Activated T-helper 17 cell treated with anti-CD3 and anti-CD28 coated beads, Interleukin-2, amount 50 U/mL, for 72 hours (primary cell): ENCODE data around the gene OR2B2. TPM values are rescaled to one million over a fixed set of nuclear protein-coding genes. Genes with fewer than 3 reads are reported as not detected.
"Not testable (repeated sequence)": the region's sequence is repeated elsewhere in the genome, so short reads cannot be mapped to it uniquely, and the experiment has no call there.

Source experiments
- ATAC-seq: fragments of 150-1000 bp; cut with Tn5 transposase; replicated peaks from 2 replicates; pipeline ENCODE4 v1.10.0; 2021; ENCODE audit warnings: mild to moderate bottlenecking, moderate library complexity
- H3K27ac Mint-ChIP-seq: one replicate; pipeline ENCODE4 v1.8.0; 2022; ENCODE audit warnings: mixed read lengths
- H3K27me3 Mint-ChIP-seq: one replicate; pipeline ENCODE4 v1.8.0; 2022; ENCODE audit warnings: mixed read lengths
- H3K36me3 Mint-ChIP-seq: one replicate; pipeline ENCODE4 v1.8.0; 2022; ENCODE audit warnings: low read depth, mild to moderate bottlenecking, mixed read lengths
- H3K4me1 Mint-ChIP-seq: one replicate; pipeline ENCODE4 v1.8.0; 2022; ENCODE audit warnings: mixed read lengths
- H3K4me3 Mint-ChIP-seq: one replicate; pipeline ENCODE4 v1.8.0; 2022; ENCODE audit warnings: mild to moderate bottlenecking, mixed read lengths
- H3K9me3 Mint-ChIP-seq: one replicate; pipeline ENCODE4 v1.8.0; 2022; ENCODE audit warnings: mixed read lengths
- total RNA-seq, 2 donors: library from RNA; stranded (reverse); gene quantifications; one replicate each; pipeline ENCODE4 v1.2.3, GENCODE V29; 2022

The OR2B2 gene
- total RNA-seq, 2 donors from 2014 or later = not detected

- not testable (repeated sequence) for H3K9me3 Mint-ChIP-seq, ATAC-seq, H3K27me3 Mint-ChIP-seq, H3K4me3 Mint-ChIP-seq
- H3K36me3 Mint-ChIP-seq = peaks cover 17% of the 10 kb centered on the region
- peak overlapping the region; percentile 77 for H3K27ac Mint-ChIP-seq
- peaks cover 13% of the 10 kb centered on the region for H3K4me1 Mint-ChIP-seq
Measured at GRCh38 chr6:27900197-27900596, 12.0 kb downstream of the OR2B2 start.

- ATAC-seq = no peak
- Mint-ChIP-seq H3K9me3 (no peaks in the 10 kb centered on the region), H3K27me3 (peaks cover 3% of the 10 kb centered on the region), H3K27ac (no peak overlapping the region), H3K36me3 (peaks cover 17% of the 10 kb centered on the region), H3K4me1 (peaks cover 13% of the 10 kb centered on the region), H3K4me3 (no peak overlapping the region)
Measured at GRCh38 chr6:27899543-27899942, 12.7 kb downstream of the OR2B2 start.

GRCh38 chr6:27897580-27898206, 14.5 kb downstream of the OR2B2 start:
- Mint-ChIP-seq H3K4me1 (peaks cover 11% of the 10 kb centered on the region), H3K4me3 (no peak overlapping the region), H3K27ac (peak overlapping the region; percentile 33), H3K27me3 (no peaks in the 10 kb centered on the region), H3K9me3 (no peaks in the 10 kb centered on the region), H3K36me3 (peaks cover 22% of the 10 kb centered on the region)
- no peak for ATAC-seq

GRCh38 chr6:27896398-27896796, 15.8 kb downstream of the OR2B2 start:
- Mint-ChIP-seq H3K27ac (no peak overlapping the region), H3K4me3 (no peak overlapping the region), H3K27me3 (no peaks in the 10 kb centered on the region), H3K9me3 (no peaks in the 10 kb centered on the region), H3K4me1 (peaks cover 5% of the 10 kb centered on the region), H3K36me3 (peaks cover 13% of the 10 kb centered on the region)
- ATAC-seq = no peak

- Mint-ChIP-seq H3K4me3 (no peak overlapping the region), H3K27ac (no peak overlapping the region), H3K9me3 (no peaks in the 10 kb centered on the region), H3K4me1 (peaks cover 5% of the 10 kb centered on the region), H3K27me3 (no peaks in the 10 kb centered on the region), H3K36me3 (peaks cover 13% of the 10 kb centered on the region)
- peak; percentile 25 for ATAC-seq
Measured at GRCh38 chr6:27894839-27895762, 17.1 kb downstream of the OR2B2 start.

DNA sequence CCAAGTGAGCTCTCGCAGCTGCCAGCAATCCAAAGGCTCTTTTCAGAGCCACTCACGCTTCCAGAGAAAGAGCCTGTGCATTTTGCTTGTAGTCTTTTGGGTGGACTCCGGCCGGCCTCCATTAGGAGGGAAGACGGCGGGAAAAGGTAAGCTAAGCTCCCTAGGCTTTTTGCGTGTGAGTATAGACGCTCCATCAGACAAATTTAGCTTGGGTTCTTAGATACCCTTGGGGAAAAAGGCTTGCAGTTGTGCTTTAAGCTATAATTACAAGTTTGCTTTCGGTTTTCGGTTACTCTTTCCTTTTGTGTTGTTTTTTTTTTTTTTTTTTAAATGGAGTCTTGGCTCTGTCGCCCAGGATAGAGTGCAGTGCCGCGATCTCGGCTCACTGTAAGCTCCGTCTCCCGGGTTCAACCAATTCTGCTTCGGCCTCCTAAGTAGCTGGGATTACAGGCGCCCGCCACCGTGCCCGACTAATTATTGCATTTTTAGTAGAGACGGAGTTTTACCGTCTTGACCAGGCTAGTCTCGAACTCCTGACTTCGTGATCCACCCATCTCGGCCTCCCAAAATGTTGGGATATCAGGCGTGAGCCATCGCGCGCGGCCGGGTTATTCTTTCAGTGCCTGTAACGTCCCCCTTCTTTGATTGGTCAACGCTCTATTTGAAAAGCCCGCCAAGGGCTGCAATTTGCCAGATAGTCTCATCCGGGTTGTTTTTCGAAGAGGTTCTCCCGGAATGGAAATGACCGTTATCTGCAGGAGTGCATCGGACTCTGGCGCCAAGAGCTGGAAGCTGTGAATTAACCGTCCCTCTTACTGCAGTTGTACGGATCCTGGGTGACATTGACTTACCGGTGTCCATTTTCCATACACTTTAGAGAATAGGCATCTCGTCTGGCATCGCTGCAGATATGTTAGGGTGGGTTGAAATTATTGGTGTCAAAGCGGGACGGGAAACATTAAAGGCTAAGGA, 18.1 kb downstream of the OR2B2 start:
- peaks cover 13% of the 10 kb centered on the region for H3K36me3 Mint-ChIP-seq
- H3K4me1 Mint-ChIP-seq = peaks cover 5% of the 10 kb centered on the region
- H3K9me3 Mint-ChIP-seq = no peaks in the 10 kb centered on the region
- no peak overlapping the region for H3K27ac Mint-ChIP-seq
- no peaks in the 10 kb centered on the region for H3K27me3 Mint-ChIP-seq
- ATAC-seq = peak; percentile 28
- H3K4me3 Mint-ChIP-seq = no peak overlapping the region

GRCh38 chr6:27893059-27893835, 18.9 kb downstream of the OR2B2 start:
- H3K27ac Mint-ChIP-seq = no peak overlapping the region
- H3K36me3 Mint-ChIP-seq = peaks cover 13% of the 10 kb centered on the region
- no peak overlapping the region for H3K4me3 Mint-ChIP-seq
- H3K27me3 Mint-ChIP-seq = no peaks in the 10 kb centered on the region
- no peaks in the 10 kb centered on the region for H3K9me3 Mint-ChIP-seq
- peak; percentile 70 for ATAC-seq
- H3K4me1 Mint-ChIP-seq = peaks cover 5% of the 10 kb centered on the region

DNA sequence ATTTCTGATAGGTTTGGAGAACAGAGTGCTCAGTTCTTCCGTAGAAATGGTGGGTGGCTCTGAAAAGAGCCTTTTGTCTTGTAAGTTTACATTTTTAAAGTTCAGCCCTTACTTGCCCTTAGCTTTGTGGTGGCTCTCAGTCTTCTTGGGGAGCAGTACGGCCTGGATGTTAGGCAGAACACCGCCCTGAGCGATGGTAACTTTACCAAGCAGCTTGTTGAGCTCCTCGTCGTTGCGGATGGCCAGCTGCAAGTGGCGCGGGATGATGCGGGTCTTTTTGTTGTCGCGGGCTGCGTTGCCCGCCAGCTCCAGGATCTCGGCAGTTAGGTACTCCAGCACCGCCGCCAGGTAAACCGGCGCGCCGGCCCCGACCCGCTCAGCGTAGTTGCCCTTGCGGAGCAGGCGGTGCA, 19.5 kb downstream of the OR2B2 start:
- no peak for ATAC-seq
- H3K9me3 Mint-ChIP-seq = no peaks in the 10 kb centered on the region
- no peak overlapping the region for H3K27ac Mint-ChIP-seq
- no peaks in the 10 kb centered on the region for H3K27me3 Mint-ChIP-seq
- peaks cover 5% of the 10 kb centered on the region for H3K4me1 Mint-ChIP-seq
- peaks cover 13% of the 10 kb centered on the region for H3K36me3 Mint-ChIP-seq
- H3K4me3 Mint-ChIP-seq = no peak overlapping the region

DNA sequence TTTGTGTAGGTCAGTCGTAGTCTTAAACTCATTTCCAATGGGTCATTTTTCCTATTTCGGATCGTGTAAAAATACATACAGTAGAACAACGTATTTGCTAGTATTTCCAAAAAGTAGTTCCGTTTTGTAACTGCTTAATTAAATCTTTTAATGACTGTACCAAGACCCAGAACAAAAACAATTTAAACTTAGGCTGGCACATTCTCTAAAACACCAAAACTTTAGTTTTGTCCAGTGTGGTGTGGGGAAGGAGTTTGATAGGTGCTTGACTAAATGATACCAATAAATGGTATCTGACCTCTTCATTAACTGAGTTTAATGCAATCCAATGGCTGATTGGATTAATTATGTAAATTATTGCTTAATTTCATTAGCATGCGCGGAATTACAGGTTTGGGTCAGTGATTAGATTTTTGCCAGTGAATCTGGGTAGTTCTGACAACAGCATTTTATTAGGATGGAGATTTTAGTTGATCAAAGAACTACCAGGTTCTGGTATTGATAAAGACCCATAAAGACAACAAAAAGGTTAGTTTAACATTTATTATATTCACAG, 20.8 kb downstream of the OR2B2 start:
- Mint-ChIP-seq H3K4me3 (no peak overlapping the region), H3K36me3 (peaks cover 13% of the 10 kb centered on the region), H3K9me3 (no peaks in the 10 kb centered on the region), H3K27ac (no peak overlapping the region), H3K27me3 (no peaks in the 10 kb centered on the region), H3K4me1 (peaks cover 5% of the 10 kb centered on the region)
- ATAC-seq = no peak

GRCh38 chr6:27890445-27891319, 21.5 kb downstream of the OR2B2 start:
- H3K27me3 Mint-ChIP-seq = no peaks in the 10 kb centered on the region
- H3K4me3 Mint-ChIP-seq = no peak overlapping the region
- peak; percentile 61 for ATAC-seq
- H3K9me3 Mint-ChIP-seq = no peaks in the 10 kb centered on the region
- H3K4me1 Mint-ChIP-seq = peaks cover 5% of the 10 kb centered on the region
- peaks cover 13% of the 10 kb centered on the region for H3K36me3 Mint-ChIP-seq
- H3K27ac Mint-ChIP-seq = no peak overlapping the region

DNA sequence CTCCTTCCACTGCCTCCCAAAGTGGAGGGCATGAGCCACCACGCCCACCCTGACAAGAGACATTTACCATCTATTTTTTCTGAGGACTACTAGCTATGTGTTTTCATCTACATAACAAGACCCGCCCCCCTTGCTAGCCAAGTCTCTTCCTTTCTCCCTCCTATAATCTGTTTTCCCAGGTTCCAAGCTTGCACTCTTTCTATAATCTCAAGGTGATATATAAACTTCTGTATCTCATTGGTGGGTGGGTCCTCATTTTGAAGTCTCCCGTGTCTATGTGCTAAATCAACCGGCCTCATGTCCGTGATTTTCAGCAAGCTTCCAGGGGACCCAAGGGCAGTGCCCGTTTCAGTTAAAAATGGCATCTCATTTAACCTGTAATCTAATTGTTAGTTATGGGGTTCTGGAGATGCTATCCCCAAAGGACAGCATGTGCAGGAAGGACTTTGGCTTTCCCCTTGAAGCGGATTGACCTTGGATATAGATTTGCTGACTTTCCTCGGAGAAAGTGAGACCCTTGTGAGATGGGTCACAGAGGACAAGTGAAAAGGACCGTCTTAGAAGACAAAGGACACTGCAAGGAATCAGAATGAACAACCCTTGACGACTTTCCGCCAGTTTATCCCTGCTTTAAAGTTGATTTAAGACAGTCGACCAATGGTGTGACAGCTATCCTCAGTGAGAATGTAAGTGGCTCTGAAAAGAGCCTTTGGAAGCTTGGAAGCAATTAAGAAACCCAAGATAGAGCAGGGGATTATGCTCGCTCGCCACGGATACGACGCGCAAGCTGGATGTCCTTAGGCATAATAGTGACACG, 22.4 kb downstream of the OR2B2 start:
- Mint-ChIP-seq H3K9me3 (no peaks in the 10 kb centered on the region), H3K4me3 (no peak overlapping the region), H3K27me3 (no peaks in the 10 kb centered on the region), H3K36me3 (peaks cover 13% of the 10 kb centered on the region), H3K4me1 (peaks cover 5% of the 10 kb centered on the region), H3K27ac (no peak overlapping the region)
- no peak for ATAC-seq

DNA sequence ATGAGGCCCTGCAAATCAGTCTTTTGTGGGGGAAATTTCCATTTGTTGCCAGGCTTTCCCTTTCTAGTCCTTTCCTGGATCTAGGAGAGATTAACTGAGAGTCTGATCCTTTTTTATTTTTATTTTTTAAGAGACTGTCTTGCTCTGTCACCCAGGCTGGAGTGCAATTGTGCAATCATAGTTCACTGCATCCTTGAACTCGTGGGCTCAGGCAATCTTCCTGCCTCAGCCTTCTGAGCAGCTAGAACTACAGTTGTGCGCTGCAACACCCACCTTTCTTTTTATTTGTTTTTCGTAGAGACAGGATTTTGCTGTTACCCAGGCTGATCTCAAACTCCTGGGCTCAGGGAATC, 22.9 kb downstream of the OR2B2 start:
- H3K4me3 Mint-ChIP-seq = no peak overlapping the region
- H3K27me3 Mint-ChIP-seq = no peaks in the 10 kb centered on the region
- H3K4me1 Mint-ChIP-seq = peaks cover 5% of the 10 kb centered on the region
- ATAC-seq = no peak
- no peak overlapping the region for H3K27ac Mint-ChIP-seq
- H3K36me3 Mint-ChIP-seq = peaks cover 13% of the 10 kb centered on the region
- H3K9me3 Mint-ChIP-seq = no peaks in the 10 kb centered on the region
